Measurements from ENCODE around the gene BDH1. TPM values are rescaled to one million over a fixed set of nuclear protein-coding genes. Genes with fewer than 3 reads are reported as not detected.

The BDH1 gene
- total RNA-seq, 3 donors from 2014 or later = 14.6 to 33.1 (median 16.4) TPM

DNA sequence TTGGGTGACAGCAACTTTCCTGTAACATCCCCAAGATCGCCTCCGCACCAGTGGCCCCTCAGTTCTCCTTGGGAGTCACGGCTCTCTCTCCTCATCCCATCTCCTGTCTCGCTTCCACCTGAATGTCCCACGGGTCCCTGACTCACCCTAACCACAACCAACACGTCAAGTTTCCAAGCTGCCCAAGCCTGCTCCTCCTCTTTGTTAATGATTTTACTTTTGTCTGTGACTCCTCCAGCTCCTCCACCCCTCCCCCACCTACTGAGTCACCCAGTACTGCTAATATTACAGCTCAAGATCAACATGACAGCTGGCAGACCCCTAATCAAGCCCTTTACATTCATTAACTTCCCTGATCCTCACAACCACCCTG is 39.3 kb downstream of the BDH1 start:
- intact Hi-C loops (cut with DNase I; ENCODE audit: low total_unique reads) = no loop called here

GRCh38 chr3:197514786-197515355 is 40.9 kb downstream of the BDH1 start:
- no peaks in the 10 kb centered on the region for H3K4me1 ChIP-seq
- H3K4me3 ChIP-seq = no peak overlapping the region
- TF ChIP-seq, protein P1, sequence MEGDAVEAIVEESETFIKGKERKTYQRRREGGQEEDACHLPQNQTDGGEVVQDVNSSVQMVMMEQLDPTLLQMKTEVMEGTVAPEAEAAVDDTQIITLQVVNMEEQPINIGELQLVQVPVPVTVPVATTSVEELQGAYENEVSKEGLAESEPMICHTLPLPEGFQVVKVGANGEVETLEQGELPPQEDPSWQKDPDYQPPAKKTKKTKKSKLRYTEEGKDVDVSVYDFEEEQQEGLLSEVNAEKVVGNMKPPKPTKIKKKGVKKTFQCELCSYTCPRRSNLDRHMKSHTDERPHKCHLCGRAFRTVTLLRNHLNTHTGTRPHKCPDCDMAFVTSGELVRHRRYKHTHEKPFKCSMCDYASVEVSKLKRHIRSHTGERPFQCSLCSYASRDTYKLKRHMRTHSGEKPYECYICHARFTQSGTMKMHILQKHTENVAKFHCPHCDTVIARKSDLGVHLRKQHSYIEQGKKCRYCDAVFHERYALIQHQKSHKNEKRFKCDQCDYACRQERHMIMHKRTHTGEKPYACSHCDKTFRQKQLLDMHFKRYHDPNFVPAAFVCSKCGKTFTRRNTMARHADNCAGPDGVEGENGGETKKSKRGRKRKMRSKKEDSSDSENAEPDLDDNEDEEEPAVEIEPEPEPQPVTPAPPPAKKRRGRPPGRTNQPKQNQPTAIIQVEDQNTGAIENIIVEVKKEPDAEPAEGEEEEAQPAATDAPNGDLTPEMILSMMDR (IDR thresholded peaks at IDR 0.05) = no peak
- TF ChIP-seq POLR2A (IDR thresholded peaks at IDR 0.05) (no peak), POLR2AphosphoS5 (IDR thresholded peaks at IDR 0.05) (no peak)
- H3K36me3 ChIP-seq = no peaks in the 10 kb centered on the region
- intact Hi-C loops (cut with DNase I; ENCODE audit: low total_unique reads) = no loop called here
- no peaks in the 10 kb centered on the region for H3K9me3 ChIP-seq
- no peaks in the 10 kb centered on the region for H3K27me3 ChIP-seq
- no peak overlapping the region for H3K27ac ChIP-seq
- no peak for DNase-seq (ENCODE audit: low spot score in 2 of 2)

More for the DNA sequence above, 39.3 kb downstream of the BDH1 start:
- peak overlapping the region; percentile 63 for H3K27ac ChIP-seq
- no peaks in the 10 kb centered on the region for H3K9me3 ChIP-seq
- H3K4me3 ChIP-seq = no peak overlapping the region
- no peaks in the 10 kb centered on the region for H3K27me3 ChIP-seq
- TF ChIP-seq, protein P1 (IDR thresholded peaks at IDR 0.05) = no peak
- TF ChIP-seq POLR2AphosphoS5 (IDR thresholded peaks at IDR 0.05) = peak in 1 of 3 donors; percentile 26
- peak in 1 of 2 donors; percentile 75 for DNase-seq (ENCODE audit: low spot score in 2 of 2)
- no peaks in the 10 kb centered on the region for H3K36me3 ChIP-seq
- H3K4me1 ChIP-seq = no peaks in the 10 kb centered on the region

DNA sequence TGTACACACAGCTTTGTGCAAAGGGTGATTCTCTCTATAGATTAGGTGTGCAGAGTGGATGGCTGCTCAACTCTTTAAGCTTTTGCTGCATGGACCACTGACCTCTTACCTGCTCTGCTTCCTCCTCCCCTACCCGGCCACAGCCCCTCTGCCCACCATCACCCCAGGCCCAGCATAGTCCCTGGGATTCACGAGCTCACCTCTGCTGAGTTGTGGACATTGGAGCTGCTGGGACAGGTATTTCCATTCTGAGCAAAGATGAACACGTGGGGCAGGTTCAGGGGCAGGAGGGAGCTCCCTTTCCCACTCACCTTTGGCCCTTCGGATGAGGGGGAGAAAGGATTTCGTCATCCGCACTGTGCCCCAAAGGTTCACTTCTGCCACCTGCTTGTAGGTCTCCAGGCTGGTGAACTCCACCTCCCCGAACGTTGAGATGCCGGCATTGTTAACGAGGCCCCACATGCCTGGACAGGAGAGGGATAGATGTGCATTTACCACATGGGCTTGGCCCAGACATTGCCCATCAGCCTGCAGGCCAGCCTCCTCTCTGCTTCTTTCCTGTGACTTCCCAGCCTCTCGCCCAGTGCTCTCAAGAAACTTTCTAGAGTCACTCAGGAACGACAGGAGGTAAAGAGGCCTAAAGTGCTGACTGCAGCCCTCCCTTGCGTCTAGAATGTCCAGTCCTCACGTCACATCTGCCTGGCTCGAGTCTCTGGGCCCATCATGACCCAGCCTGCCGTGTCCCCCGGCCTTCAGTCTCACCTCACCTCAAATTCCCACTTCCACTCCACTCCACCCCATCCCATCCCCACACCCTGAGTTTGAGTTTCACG is 41.6 kb downstream of the BDH1 start:
- TF ChIP-seq POLR2A (IDR thresholded peaks at IDR 0.05) (no peak), POLR2AphosphoS5 (IDR thresholded peaks at IDR 0.05) (no peak)
- TF ChIP-seq, protein P1 (IDR thresholded peaks at IDR 0.05) = no peak
- H3K4me1 ChIP-seq = no peaks in the 10 kb centered on the region
- intact Hi-C loops (cut with DNase I; ENCODE audit: low total_unique reads) = no loop called here
- no peak overlapping the region for H3K4me3 ChIP-seq
- H3K27ac ChIP-seq = no peak overlapping the region
- H3K27me3 ChIP-seq = no peaks in the 10 kb centered on the region
- H3K36me3 ChIP-seq = no peaks in the 10 kb centered on the region
- H3K9me3 ChIP-seq = no peaks in the 10 kb centered on the region
- DNase-seq (ENCODE audit: low spot score in 2 of 2) = no peak

DNA sequence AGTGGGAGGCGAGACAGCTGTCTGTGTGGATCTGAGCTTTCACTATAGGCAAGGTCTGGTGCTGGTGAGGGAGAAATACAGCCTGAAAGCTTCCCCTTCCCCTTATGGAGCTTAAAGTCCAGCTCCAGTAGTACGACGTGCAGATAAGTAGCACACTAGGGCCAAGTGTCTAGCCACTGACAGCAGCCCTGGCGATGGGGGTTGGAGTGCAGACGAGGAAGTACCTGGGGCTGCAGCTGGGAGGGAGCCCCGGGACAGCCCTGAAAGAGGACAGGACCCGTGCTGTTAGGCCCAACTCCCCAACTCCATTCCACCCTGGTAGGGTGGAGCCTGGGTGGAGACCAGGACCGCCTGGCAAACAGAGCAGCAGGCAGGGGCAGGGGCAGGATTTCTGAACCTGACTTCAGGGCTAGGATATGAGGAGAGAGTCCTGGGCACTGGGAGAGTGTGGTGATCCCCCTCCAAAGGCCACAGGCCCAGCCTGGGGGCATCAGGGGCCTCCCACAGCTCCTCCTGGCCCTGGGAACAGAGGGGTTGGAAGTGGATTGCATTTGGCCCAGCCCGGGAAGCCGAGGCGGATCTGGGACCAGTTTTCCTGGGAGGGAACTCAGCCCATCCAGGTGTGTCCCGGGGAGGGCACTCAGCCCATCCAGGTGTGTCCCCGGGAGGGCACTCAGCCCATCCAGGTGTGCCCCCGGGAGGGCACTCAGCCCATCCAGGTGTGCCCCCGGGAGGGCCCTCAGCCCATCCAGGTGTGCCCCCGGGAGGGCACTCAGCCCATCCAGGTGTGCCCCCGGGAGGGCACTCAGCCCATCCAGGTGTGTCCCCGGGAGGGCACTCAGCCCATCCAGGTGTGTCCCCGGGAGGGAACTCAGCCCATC is 42.8 kb downstream of the BDH1 start:
- no peaks in the 10 kb centered on the region for H3K4me1 ChIP-seq
- DNase-seq (ENCODE audit: low spot score in 2 of 2) = no peak
- no peak overlapping the region for H3K4me3 ChIP-seq
- no peaks in the 10 kb centered on the region for H3K9me3 ChIP-seq
- intact Hi-C loops (cut with DNase I; ENCODE audit: low total_unique reads) = no loop called here
- no peaks in the 10 kb centered on the region for H3K36me3 ChIP-seq
- H3K27me3 ChIP-seq = no peaks in the 10 kb centered on the region
- H3K27ac ChIP-seq = no peak overlapping the region
- TF ChIP-seq POLR2A (IDR thresholded peaks at IDR 0.05) (no peak), POLR2AphosphoS5 (IDR thresholded peaks at IDR 0.05) (no peak)
- TF ChIP-seq, protein P1 (IDR thresholded peaks at IDR 0.05) = no peak

Data from breast epithelium (tissue), 4 donors.